Measurements from ENCODE around the gene PPP2CA. TPM values are rescaled to one million over a fixed set of nuclear protein-coding genes. Genes with fewer than 3 reads are reported as not detected.

Gene PPP2CA
- total RNA-seq = 54.9 and 67.4 TPM in 2 replicates

DNA sequence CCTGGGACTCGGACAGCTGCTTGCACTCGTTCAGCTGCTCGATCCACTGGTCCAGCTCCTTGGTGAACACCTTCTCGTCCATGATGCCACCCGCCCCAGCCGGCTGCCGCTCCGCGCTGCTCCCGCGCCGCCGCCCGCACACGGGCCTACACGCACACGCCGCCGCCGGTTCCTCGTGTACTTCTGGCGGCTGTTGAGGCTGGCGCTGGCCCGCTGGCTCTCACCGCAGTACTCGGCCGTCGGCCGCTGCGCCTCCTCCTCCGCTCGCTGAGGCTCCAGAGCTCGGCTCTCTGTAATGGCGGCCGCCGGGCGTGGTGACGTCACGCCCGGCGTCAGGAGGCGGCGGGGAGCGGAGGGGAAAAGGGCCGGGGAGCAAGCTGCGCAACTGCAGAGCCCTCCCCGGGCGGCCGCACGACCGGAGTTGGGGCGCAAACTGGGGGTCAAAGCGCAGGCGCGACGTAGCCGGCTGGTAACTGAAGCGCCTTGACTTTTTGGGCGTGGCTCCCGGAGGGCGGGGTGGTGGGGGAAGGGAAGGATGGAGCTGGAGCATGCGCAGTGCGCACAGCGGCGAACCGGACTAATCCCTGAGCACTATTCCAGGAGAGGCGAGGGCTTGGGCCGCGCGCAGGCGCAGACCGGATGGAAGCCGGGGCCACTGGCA lies at the start of gene PPP2CA:
TSS of gene PPP2CA (minus strand) at position 294 of the 661 bp plus-strand sequence. CDS start at position 82, 212 bp downstream.

DNA sequence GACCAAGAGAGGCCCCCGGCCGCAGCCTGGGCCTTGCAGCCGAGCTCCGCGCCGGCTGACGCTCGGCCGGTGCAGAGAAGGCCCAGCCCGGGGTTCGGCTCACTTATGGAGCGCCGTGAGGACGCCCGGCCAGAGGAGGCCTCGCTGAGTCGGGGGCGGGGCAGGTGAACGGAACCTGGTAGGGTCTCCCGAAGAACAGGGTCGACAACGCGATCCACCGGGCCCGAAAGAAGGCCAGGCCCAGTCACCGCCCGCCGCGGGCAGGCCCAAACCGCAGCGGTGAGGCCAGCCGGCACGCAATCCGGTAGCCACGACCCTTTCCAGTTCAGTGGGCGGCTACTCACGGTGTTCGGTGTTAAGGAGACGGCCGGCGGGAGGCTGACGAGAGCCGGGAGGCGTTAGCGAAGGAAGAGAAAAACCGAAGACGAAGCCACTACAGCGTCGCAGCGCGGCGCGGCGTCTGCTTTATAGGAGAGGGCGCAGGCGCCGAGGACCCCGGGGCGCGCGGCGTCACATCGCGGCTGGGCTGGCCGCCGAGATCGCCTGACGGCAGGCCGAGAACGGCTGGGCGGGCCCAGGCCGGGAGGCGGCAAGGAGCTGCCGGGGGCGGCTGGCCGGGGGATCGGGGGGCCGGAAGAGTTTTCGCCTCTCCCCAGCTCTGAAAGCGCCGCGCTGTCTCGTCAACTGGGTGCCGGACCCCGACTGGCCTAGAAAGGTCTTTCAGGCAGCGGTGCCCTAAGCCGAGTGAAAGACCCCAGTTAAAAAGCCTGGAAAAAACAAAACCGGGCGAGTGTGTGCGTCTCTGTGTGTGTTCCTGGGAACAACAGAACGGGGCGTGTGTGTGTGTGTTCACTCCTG lies 49.1 kb downstream of the PPP2CA start, which contains the start of gene SKP1:
TSS of gene SKP1 (minus strand) at position 440 of the 858 bp plus-strand sequence. CDS start 2,928 bp downstream, outside the sequence.

Other genes with a start within 250 kb of the PPP2CA start
- gene VDAC1, start 221.1 kb downstream of the PPP2CA start, total RNA-seq = 189 and 228 TPM in 2 replicates
- gene TCF7, start 111.4 kb downstream of the PPP2CA start, total RNA-seq = 2.8 and 3.9 TPM in 2 replicates
- gene SKP1, start 49.1 kb downstream of the PPP2CA start, total RNA-seq = 253 and 316 TPM in 2 replicates
- 1.1 and 3.2 TPM in 2 replicates for gene CDKL3, start 141.1 kb upstream of the PPP2CA start, total RNA-seq
- gene UBE2B, start 145.5 kb upstream of the PPP2CA start, total RNA-seq = 10.7 and 22.2 TPM in 2 replicates
- 12.2 and 29.6 TPM in 2 replicates for gene CDKN2AIPNL, start 185.8 kb upstream of the PPP2CA start, total RNA-seq

Measured in bronchial smooth muscle cell (primary cell).